ENCODE results near the gene NISCH. TPM values are rescaled to one million over a fixed set of nuclear protein-coding genes. Genes with fewer than 3 reads are reported as not detected.

Gene NISCH
- total and polyA plus RNA-seq, 2 donors (not counting 3 experiments of a cell fraction or from before 2014, with no cell fraction given): 156 to 178 TPM

GRCh38 chr3:52479037-52479876 lies 23.9 kb downstream of the NISCH start:
- H3K4me3 ChIP-seq (replicated peaks in 1 of 3; ENCODE audit: insufficient read depth in 1 of 3, low read depth in 1 of 3, low read length in 3 of 3): no peak overlapping the region
- dilution Hi-C loops (cut with MboI; ENCODE audit: extremely low pct_ligation_motif_present, low sequenced_read_pairs) (no loop called here), intact Hi-C loops (cut with micrococcal nuclease) (loop anchor here (10.0 kb wide), 1 partner anchor 206 kb away; the partner anchor contains the start of genes GNL3 and PBRM1)
- H3K4me1 ChIP-seq (ENCODE audit: control insufficient read depth, extremely low read depth, insufficient read depth, low read length): no peaks in the 10 kb centered on the region
- no peaks in the 10 kb centered on the region for H3K79me2 ChIP-seq (ENCODE audit: control insufficient read depth, insufficient read depth, low read length)
- DNase-seq (ENCODE audit: low read depth, low spot score) (no peak), FAIRE-seq (no peak)
- no peak overlapping the region for H2AFZ ChIP-seq (ENCODE audit: low read depth, low read length)
- no peaks in the 10 kb centered on the region for H3K27me3 ChIP-seq (ENCODE audit: control insufficient read depth in 2 of 2, insufficient read depth in 2 of 2, low read length in 2 of 2)
- BruUV-seq (replicated peaks): no TSS peak
- H3K9me1 ChIP-seq (replicated peaks; ENCODE audit: control insufficient read depth, extremely low read depth, insufficient read depth, low read length): no peaks in the 10 kb centered on the region
- CTCF ChIA-PET: interaction anchor here (1.4 kb wide), 1 partner anchor 16 kb away, joined by 4 read pairs; the partner anchor contains the start of gene STAB1
- H3K4me2 ChIP-seq (ENCODE audit: insufficient read depth, low read length): no peak overlapping the region
- TF ChIP-seq POLR2A (IDR thresholded peaks at IDR 0.05; ENCODE audit: low read depth, low read length) (no peak), FOS (IDR thresholded peaks at IDR 0.05; ENCODE audit: borderline replicate concordance, insufficient read depth, low read length) (no peak), CTCF (IDR thresholded peaks at IDR 0.05; ENCODE audit: extremely low read depth in 1 of 2, insufficient read depth in 1 of 2, low read depth in 1 of 2, low read length in 2 of 2) (no peak), MYC (IDR thresholded peaks at IDR 0.05; ENCODE audit: low read depth, low read length) (no peak), EZH2 (IDR thresholded peaks at IDR 0.05; ENCODE audit: borderline replicate concordance, low read depth, low read length, severe bottlenecking) (no peak)
- peaks cover 26 to 76% of the 10 kb centered on the region in 2 experiments for H3K36me3 ChIP-seq (ENCODE audit: control insufficient read depth in 2 of 2, extremely low read depth in 1 of 2, insufficient read depth in 2 of 2, low read length in 2 of 2)
- no peaks in the 10 kb centered on the region for H4K20me1 ChIP-seq (replicated peaks; ENCODE audit: control insufficient read depth, extremely low read depth, insufficient read depth, low read length)
- no peaks in the 10 kb centered on the region for H3K9me3 ChIP-seq (replicated peaks; ENCODE audit: control insufficient read depth, insufficient read depth, low read length)
- POLR2A ChIA-PET: no interaction called here
- no peak overlapping the region for H3K9ac ChIP-seq (replicated peaks; ENCODE audit: extremely low read depth, insufficient read depth, low read length)
- H3K27ac ChIP-seq (ENCODE audit: insufficient read depth, low read depth, low read length): no peak overlapping the region

Data from endothelial cell of umbilical vein (primary cell).